Measurements from ENCODE around the gene ALK. TPM values are rescaled to one million over a fixed set of nuclear protein-coding genes. Genes with fewer than 3 reads are reported as not detected.

The ALK gene
- total RNA-seq, 1 experiment from 2014 or later = 14.7 TPM

DNA sequence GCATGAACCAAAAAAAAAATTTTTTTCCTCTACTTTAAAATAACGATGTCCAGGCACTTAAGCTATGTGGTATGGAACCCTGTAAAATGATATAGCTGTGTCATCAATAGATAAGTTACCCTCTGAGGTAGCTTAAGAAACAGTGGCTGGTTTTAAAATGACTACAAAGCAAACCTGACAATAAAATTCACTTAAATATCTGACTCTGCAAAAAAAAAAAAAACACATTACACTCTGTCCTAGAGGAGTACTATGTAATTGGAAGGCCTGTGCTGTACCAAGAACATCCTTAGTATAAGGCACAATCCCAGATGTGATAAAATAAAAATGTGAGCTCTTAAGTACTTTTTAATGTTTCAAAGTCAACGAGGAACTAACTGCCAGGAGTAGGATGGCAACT is 322.4 kb downstream of the ALK start:
- no peak overlapping the region for H3K4me3 ChIP-seq (ENCODE audit: low read depth, low read length, poor library complexity, severe bottlenecking)
- intact Hi-C loops (cut with micrococcal nuclease; ENCODE audit: unreplicated experiment) = no loop called here
- no peaks in the 10 kb centered on the region for H3K9me3 ChIP-seq (ENCODE audit: low read depth, low read length, poor library complexity, severe bottlenecking)
- H3K36me3 ChIP-seq (ENCODE audit: insufficient read depth, low read length, poor library complexity, severe bottlenecking) = no peaks in the 10 kb centered on the region
- CTCF ChIA-PET = no interaction called here
- DNase-seq (ENCODE audit: low spot score) = no peak
- TF ChIP-seq EZH2 (IDR thresholded peaks at IDR 0.05; ENCODE audit: borderline replicate concordance, low read depth, low read length, poor library complexity, severe bottlenecking) (no peak), CTCF (conservative IDR thresholded peaks at IDR 0.05; ENCODE audit: low read depth, low read length) (no peak)
- H3K27me3 ChIP-seq (replicated peaks; ENCODE audit: insufficient read depth, low read depth, low read length, poor library complexity) = no peaks in the 10 kb centered on the region
- POLR2A ChIA-PET (ENCODE audit: low non-redundant PET) = no interaction called here
- no peak overlapping the region for H3K27ac ChIP-seq (ENCODE audit: low read depth, low read length, poor library complexity, severe bottlenecking)
- BruUV-seq (replicated peaks) = no TSS peak
- no peaks in the 10 kb centered on the region for H3K4me1 ChIP-seq (ENCODE audit: insufficient read depth, low read length, poor library complexity, severe bottlenecking)

- TF ChIP-seq CTCF (conservative IDR thresholded peaks at IDR 0.05; ENCODE audit: low read depth, low read length) (no peak), EZH2 (IDR thresholded peaks at IDR 0.05; ENCODE audit: borderline replicate concordance, low read depth, low read length, poor library complexity, severe bottlenecking) (no peak)
- Histone ChIP-seq H3K9me3 (ENCODE audit: low read depth, low read length, poor library complexity, severe bottlenecking) (no peaks in the 10 kb centered on the region), H3K27me3 (replicated peaks; ENCODE audit: insufficient read depth, low read depth, low read length, poor library complexity) (no peaks in the 10 kb centered on the region), H3K36me3 (ENCODE audit: insufficient read depth, low read length, poor library complexity, severe bottlenecking) (no peaks in the 10 kb centered on the region), H3K4me1 (ENCODE audit: insufficient read depth, low read length, poor library complexity, severe bottlenecking) (no peaks in the 10 kb centered on the region), H3K27ac (ENCODE audit: low read depth, low read length, poor library complexity, severe bottlenecking) (no peak overlapping the region), H3K4me3 (ENCODE audit: low read depth, low read length, poor library complexity, severe bottlenecking) (no peak overlapping the region)
- ChIA-PET POLR2A (ENCODE audit: low non-redundant PET) (no interaction called here), CTCF (no interaction called here)
- DNase-seq (ENCODE audit: low spot score) = no peak
- intact Hi-C loops (cut with micrococcal nuclease; ENCODE audit: unreplicated experiment) = no loop called here
- BruUV-seq (replicated peaks) = no TSS peak
Observed at GRCh38 chr2:29597035-29597434, 324.4 kb downstream of the ALK start.

DNA sequence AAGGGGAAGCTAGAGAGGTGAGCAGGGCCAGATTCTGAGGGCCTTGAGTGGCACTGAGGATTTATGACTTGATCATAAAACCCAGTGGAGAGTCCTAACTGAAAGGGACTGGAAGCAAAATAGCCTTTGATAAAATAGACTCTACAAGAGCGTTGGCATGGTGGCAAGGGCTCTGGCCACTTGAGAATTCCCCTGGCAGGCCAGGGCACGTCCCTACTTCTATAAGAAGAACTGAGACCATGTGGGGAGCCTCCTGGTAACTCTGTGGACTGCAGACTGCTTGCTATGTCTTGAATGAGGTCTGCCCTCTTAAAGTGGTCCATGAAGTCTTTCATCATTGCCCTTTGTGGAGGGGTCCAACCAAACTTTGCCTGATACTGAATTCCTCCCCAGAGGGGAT is 324.8 kb downstream of the ALK start:
- Histone ChIP-seq H3K4me1 (ENCODE audit: insufficient read depth, low read length, poor library complexity, severe bottlenecking) (no peaks in the 10 kb centered on the region), H3K4me3 (ENCODE audit: low read depth, low read length, poor library complexity, severe bottlenecking) (no peak overlapping the region), H3K27me3 (replicated peaks; ENCODE audit: insufficient read depth, low read depth, low read length, poor library complexity) (no peaks in the 10 kb centered on the region), H3K36me3 (ENCODE audit: insufficient read depth, low read length, poor library complexity, severe bottlenecking) (no peaks in the 10 kb centered on the region), H3K27ac (ENCODE audit: low read depth, low read length, poor library complexity, severe bottlenecking) (no peak overlapping the region), H3K9me3 (ENCODE audit: low read depth, low read length, poor library complexity, severe bottlenecking) (no peaks in the 10 kb centered on the region)
- BruUV-seq (replicated peaks) = no TSS peak
- TF ChIP-seq CTCF (conservative IDR thresholded peaks at IDR 0.05; ENCODE audit: low read depth, low read length) (no peak), EZH2 (IDR thresholded peaks at IDR 0.05; ENCODE audit: borderline replicate concordance, low read depth, low read length, poor library complexity, severe bottlenecking) (no peak)
- intact Hi-C loops (cut with micrococcal nuclease; ENCODE audit: unreplicated experiment) = no loop called here
- ChIA-PET CTCF (no interaction called here), POLR2A (ENCODE audit: low non-redundant PET) (no interaction called here)
- no peak for DNase-seq (ENCODE audit: low spot score)

Data from A673 (cell line).